Brain microvascular endothelial cell (primary cell): ENCODE data around the gene HPS1.

Source experiments
- DNase-seq: peaks from one replicate; pipeline ENCODE4 v3.0.0-alpha.2; 2020
- H3K27ac ChIP-seq: fragments of 250-450 bp; sonication (Bioruptor Pico); 2 replicates; pipeline ENCODE4 v1.5.1; 2020; ENCODE audit warnings: mild to moderate bottlenecking, moderate library complexity
- H3K27me3 ChIP-seq: fragments of 250-450 bp; sonication (Bioruptor Pico); replicated peaks from 2 replicates; pipeline ENCODE4 v1.5.1; 2020; ENCODE audit warnings: mild to moderate bottlenecking
- H3K36me3 ChIP-seq: fragments of 250-450 bp; sonication (Bioruptor Pico); replicated peaks from 2 replicates; pipeline ENCODE4 v1.5.1; 2020; ENCODE audit warnings: mild to moderate bottlenecking
- H3K4me3 ChIP-seq: 2 replicates; pipeline ENCODE4 v1.5.1; 2011; ENCODE audit warnings: low read depth, mild to moderate bottlenecking, control low read depth, low read length, moderate library complexity
- in situ Hi-C: cut with HindIII; loops from 2 replicates; pipeline ENCODE4 v1.10.0; 2017; ENCODE audit warnings: low sequenced_read_pairs, low pct_ligation_motif_present
- TF ChIP-seq, protein P1 (sequence below): IDR thresholded peaks from 2 replicates; pipeline ENCODE4 v1.5.1; 2011; ENCODE audit warnings: low read depth, mild to moderate bottlenecking, moderate library complexity, low read length, control low read depth, inconsistent platforms; ENCODE audit errors: missing control alignments

Gene HPS1

GRCh38 chr10:98415731-98416119 is 31.0 kb downstream of the HPS1 start:
- no peak for DNase-seq
- in situ Hi-C loops, result no loop called here
- Histone ChIP-seq H3K27ac (no peak overlapping the region), H3K4me3 (no peak overlapping the region), H3K36me3 (no peaks in the 10 kb centered on the region), H3K27me3 (no peaks in the 10 kb centered on the region)
- TF ChIP-seq, protein P1, sequence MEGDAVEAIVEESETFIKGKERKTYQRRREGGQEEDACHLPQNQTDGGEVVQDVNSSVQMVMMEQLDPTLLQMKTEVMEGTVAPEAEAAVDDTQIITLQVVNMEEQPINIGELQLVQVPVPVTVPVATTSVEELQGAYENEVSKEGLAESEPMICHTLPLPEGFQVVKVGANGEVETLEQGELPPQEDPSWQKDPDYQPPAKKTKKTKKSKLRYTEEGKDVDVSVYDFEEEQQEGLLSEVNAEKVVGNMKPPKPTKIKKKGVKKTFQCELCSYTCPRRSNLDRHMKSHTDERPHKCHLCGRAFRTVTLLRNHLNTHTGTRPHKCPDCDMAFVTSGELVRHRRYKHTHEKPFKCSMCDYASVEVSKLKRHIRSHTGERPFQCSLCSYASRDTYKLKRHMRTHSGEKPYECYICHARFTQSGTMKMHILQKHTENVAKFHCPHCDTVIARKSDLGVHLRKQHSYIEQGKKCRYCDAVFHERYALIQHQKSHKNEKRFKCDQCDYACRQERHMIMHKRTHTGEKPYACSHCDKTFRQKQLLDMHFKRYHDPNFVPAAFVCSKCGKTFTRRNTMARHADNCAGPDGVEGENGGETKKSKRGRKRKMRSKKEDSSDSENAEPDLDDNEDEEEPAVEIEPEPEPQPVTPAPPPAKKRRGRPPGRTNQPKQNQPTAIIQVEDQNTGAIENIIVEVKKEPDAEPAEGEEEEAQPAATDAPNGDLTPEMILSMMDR, result no peak

GRCh38 chr10:98414932-98415730 is 31.6 kb downstream of the HPS1 start, which contains the start of gene PYROXD2:
TSS of gene PYROXD2 (minus strand) at chr10:98415182. CDS start at chr10:98415135, 47 bp downstream.
- peak; percentile 74 for DNase-seq
- Histone ChIP-seq H3K27me3 (no peaks in the 10 kb centered on the region), H3K27ac (no peak within 1 kb of the TSS), H3K36me3 (no peaks in the 10 kb centered on the region), H3K4me3 (peak within 1 kb of the TSS; percentile 70)
- in situ Hi-C loops, result no loop called here
- TF ChIP-seq, protein P1, result peak; percentile 4

DNA sequence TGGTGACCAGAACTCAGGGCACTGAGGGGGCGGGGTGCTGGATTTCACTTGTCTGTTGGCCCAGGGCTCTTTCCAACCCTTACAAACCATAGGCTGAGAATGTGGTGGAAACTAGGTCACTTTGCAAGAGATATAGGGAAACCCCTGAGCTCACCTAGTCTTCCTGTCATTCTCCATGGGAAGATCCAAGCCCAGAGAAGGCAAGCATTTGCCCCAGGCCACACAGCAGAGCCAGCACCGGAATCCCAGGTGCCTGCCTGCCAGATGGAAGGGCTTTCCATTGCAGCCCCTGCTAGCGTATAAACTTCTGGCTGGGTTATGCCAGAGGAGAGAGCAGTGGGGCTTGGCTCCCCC is 32.2 kb downstream of the HPS1 start:
- TF ChIP-seq, protein P1, result no peak
- no peaks in the 10 kb centered on the region for H3K36me3 ChIP-seq
- no peak for DNase-seq
- peak overlapping the region; percentile 70 for H3K4me3 ChIP-seq
- in situ Hi-C loops, result no loop called here
- H3K27ac ChIP-seq, result no peak overlapping the region
- H3K27me3 ChIP-seq, result no peaks in the 10 kb centered on the region

- Histone ChIP-seq H3K36me3 (no peaks in the 10 kb centered on the region), H3K27ac (no peak overlapping the region), H3K4me3 (no peak overlapping the region), H3K27me3 (no peaks in the 10 kb centered on the region)
- TF ChIP-seq, protein P1, result no peak
- no peak for DNase-seq
- in situ Hi-C loops, result no loop called here
Measured at GRCh38 chr10:98411768-98412167, 35.0 kb downstream of the HPS1 start.

DNA sequence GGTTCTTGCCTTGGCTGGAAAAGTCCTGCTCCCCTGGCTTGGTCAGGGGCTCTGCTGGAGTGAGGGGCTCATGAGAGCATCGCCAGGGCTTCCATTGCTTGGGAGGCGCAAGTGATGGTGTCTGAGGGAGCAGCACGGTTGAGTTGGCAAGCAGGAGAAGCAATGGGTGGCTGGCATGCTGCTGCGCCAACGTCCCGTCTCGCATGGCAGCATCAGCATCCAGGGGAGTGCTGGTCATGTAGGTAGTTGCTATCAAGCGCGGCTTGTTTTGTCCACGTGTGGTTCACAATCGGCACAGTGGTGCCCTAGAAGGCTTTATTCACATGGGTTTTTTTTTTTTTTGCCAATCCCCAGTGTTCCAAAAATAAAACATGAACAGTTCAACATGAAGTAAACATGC is 35.6 kb downstream of the HPS1 start:
- no peaks in the 10 kb centered on the region for H3K27me3 ChIP-seq
- H3K27ac ChIP-seq, result no peak overlapping the region
- H3K4me3 ChIP-seq, result no peak overlapping the region
- in situ Hi-C loops, result no loop called here
- H3K36me3 ChIP-seq, result no peaks in the 10 kb centered on the region
- no peak for DNase-seq
- TF ChIP-seq, protein P1, result no peak

- Histone ChIP-seq H3K27me3 (no peaks in the 10 kb centered on the region), H3K36me3 (no peaks in the 10 kb centered on the region), H3K4me3 (no peak overlapping the region), H3K27ac (no peak overlapping the region)
- DNase-seq, result no peak
- in situ Hi-C loops, result no loop called here
- TF ChIP-seq, protein P1, result no peak
Measured at GRCh38 chr10:98410759-98411158, 36.0 kb downstream of the HPS1 start.
